ENCODE results near the gene KRT77.

DNA sequence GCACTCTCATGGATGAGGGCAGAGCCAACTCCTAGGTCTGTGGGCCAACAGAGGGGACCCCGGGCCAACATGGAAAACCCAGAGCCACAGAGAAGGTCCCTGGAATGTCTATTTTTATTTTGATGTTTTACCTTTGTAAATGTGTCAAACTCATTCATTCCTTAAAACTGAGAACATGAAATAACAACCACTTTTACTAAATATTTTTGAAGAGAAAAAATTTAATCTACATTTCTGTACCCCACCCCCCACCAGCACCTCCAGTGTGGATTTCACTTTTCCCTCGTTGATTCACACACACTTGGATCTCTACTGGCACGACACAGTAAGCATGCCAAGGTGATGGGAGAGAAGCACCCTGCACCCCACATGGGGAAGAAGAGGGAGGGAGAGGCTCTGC, 6.7 kb downstream of the KRT77 start:
- TF ChIP-seq, protein P1, sequence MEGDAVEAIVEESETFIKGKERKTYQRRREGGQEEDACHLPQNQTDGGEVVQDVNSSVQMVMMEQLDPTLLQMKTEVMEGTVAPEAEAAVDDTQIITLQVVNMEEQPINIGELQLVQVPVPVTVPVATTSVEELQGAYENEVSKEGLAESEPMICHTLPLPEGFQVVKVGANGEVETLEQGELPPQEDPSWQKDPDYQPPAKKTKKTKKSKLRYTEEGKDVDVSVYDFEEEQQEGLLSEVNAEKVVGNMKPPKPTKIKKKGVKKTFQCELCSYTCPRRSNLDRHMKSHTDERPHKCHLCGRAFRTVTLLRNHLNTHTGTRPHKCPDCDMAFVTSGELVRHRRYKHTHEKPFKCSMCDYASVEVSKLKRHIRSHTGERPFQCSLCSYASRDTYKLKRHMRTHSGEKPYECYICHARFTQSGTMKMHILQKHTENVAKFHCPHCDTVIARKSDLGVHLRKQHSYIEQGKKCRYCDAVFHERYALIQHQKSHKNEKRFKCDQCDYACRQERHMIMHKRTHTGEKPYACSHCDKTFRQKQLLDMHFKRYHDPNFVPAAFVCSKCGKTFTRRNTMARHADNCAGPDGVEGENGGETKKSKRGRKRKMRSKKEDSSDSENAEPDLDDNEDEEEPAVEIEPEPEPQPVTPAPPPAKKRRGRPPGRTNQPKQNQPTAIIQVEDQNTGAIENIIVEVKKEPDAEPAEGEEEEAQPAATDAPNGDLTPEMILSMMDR (conservative IDR thresholded peaks at IDR 0.05) = no peak
- TF ChIP-seq ZFX (IDR thresholded peaks at IDR 0.05) = no peak
